HG03108 (cell line): ENCODE results near the gene CLCNKA.
"Not testable (repeated sequence)": the region's sequence is repeated elsewhere in the genome, so short reads cannot be mapped to it uniquely, and the experiment has no call there.

Source experiments
- ATAC-seq: cut with Tn5 transposase; IDR thresholded peaks from one replicate; pipeline ENCODE4 v1.9.1; 2021; ENCODE audit warnings: moderate library complexity; ENCODE audit not compliant: unreplicated experiment

Gene CLCNKA

DNA sequence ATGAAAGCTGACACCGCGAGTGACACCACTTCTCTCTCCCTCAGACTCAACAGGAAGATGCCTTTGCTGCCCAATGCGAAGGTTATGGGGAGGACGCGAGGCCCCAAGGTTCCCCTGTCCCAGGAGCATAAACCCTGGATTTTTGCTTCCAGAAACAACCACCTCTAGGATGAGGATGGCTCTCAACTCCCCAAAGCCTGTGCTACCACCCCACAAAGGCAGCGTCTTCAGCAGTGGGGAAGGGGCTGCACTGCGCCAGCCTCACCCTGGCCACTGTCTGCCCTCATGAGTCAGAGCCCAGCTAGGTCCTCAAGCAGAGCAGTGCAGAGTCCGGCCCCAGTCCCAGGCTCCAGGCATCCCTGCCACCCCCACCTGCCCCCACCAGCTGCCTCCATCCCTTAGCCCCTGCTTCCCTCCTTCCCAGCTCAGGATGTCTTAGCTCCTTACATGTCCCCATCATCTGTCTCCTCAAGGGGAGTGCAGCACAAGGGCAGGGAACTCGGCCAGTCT is 24.7 kb upstream of the CLCNKA start:
- ATAC-seq, result no peak

DNA sequence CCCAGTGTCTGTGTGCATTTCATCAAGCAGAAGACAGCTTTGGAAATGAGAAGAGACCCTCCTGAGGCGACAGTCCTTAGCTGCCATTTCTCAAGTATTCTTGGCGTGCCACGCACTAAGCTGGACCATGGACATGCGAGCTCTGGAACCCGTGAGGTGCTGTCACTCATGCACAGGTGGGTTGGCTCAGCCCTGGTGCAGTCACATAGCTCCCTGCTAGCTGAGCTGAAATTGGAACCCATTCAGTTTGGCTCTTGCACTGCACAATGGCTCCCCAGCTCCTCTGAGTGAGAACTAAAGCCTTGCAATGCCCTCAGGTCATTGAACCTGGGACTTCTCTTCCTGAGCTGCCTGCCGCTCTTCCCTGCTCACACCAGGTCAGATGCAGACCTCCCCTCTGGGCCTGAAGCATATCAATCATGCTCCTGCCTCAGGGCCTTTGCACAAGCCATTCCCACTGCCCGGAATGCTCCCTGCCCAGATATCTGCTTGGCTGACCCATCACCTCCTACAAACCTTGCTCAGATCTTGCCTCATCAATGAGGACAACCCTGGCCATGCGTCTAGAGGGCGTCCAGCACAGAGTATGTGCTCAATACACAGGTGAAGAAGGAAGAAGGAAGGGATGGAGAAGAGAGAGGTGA is 24.1 kb upstream of the CLCNKA start:
- no peak for ATAC-seq

DNA sequence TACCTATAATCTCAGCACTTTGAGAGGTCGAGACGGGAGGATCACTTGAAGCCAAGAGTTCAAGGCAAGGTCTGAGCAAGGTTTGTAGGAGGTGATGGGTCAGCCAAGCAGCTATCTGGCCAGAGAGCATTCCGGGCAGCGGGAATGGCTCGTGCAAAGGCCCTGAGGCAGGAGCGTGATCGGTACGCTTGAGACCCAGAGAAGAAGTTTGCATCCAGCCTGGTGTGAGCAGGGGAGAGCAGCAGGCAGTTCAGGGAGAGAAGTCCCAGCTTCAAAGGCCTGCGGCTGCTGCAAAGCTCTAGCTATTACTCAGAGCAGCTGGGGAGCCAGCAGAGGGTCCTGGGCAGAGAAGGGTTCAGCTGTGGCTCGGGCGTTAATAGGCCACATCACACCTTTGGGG is 22.9 kb upstream of the CLCNKA start:
- ATAC-seq, result no peak

DNA sequence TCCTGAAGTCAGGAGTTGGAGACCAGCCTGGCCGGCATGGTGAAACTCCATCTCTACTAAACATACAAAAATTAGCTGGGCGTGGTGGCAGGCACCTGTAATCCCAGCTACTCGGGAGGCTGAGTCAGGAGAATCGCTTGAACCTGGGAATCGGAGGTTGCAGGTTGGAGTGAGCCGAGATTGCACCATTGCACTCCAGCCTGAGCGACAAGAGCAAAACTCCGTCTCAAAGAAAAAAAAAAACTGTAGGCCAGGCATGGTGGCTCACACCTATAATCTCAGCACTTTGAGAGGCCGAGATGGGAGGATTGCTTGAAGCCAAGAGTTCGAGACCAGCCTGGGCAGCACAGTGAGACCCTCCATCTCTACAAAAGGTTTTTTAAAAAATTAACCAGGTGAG is 20.6 kb upstream of the CLCNKA start:
- ATAC-seq, result not testable (repeated sequence)

DNA sequence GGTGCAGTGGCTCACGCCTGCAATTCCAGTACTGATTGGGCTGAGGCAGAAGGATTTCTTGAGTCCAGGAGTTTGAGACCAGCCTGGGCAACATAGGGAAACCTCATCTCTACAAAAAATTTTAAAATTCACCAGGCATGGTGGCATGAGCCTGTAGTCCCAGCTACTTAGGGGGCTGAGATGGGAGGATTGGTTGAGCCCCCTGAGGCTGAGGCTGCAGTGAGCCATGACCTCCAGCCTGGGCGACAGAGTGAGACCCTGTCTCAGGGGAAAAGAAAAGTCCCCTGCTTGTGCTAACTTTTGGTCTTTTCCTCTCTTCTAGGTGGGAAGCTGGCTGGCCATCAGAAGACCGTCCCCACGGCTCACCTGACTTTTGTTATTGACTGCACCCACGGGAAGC is 16.2 kb upstream of the CLCNKA start:
- ATAC-seq, result no peak

DNA sequence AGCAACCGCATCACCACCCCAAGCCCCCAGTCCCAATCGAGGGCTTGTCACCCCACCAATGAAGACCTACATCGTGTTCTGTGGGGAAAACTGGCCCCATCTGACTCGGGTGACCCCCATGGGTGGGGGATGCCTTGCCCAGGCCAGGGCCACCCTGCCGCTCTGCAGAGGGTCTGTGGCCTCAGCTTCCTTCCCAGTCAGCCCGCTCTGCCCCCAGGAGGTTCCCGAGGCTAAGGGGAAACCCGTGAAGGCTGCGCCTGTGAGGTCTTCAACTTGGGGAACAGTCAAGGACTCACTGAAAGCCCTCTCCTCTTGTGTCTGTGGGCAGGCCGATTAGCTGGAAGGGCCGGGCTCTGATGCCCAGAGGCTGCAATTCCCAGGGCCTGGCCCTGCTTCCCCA is 15.8 kb upstream of the CLCNKA start:
- no peak for ATAC-seq

DNA sequence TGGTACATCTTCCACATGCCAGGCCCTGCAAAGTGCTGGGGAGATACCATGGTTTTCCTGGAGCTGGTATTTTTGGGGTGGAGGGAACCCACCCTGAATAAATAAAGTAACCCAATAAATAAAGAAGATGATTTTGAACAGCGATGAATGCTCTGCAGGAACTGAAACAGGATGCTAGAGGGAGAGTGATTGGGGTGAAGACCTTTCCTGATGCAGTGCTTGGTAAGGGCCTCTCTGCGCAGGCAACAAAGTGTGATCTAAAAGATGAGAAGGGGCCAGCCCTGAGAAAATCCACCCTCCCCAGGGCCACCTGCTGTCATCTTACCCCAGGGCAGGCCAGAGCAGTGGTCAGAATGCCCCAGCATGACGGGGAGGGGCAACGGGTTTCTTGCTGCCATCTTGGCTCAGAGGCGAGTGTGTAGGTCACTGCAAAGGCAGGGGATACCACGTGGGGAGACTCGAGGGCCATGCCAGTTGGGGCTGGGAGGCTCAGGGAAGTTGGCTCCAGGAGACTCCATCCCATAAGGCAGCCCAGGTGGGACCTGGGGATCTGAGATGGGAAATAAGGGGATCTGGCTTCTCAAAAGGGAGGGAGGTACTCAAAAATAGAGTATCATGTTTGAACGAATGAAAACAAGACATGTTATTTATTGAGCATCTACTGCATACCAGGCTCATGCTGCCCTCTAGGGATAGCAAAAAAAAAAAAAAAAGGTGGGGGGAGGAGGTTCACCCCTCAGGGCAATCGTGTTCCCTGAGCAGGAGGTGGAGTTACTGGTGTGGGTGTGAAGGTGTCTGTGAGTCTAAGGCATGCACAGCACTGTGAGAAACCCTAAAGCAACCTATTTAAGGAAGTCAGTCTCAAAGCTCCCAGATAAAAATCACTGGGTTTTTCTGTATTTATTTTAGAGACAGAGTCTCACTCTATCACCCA is 15.0 kb upstream of the CLCNKA start:
- no peak for ATAC-seq

DNA sequence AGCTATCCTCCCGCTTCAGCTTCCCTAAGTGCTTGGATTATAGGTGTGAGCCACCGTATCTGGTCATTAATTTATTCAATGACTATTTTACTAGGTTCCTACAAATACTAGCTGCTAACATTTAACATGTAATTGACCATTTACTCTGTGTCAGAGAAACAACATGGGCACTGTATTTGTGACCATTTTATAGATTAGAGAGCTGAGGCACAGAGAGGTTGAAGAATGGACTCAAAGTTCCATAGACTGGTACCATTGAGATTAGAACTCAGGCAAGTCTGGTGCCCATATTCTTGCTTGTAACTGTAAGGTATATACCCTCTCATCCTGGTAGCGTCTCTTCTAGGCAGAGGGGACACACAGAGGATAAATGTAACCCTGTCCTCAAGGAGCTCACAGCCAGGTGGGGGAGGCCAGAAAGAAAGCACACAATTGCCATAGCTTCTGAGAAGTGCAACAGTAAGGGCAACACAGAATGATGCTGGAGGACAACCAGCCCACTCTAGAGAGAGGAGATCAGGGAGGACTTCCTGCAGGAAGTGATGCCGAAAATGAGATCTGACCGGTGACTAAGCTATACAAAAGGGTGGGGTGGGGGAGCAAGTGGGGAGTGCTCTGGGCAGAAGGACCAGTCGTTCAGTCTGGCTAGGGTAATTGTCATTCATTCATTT is 14.0 kb upstream of the CLCNKA start:
- no peak for ATAC-seq

DNA sequence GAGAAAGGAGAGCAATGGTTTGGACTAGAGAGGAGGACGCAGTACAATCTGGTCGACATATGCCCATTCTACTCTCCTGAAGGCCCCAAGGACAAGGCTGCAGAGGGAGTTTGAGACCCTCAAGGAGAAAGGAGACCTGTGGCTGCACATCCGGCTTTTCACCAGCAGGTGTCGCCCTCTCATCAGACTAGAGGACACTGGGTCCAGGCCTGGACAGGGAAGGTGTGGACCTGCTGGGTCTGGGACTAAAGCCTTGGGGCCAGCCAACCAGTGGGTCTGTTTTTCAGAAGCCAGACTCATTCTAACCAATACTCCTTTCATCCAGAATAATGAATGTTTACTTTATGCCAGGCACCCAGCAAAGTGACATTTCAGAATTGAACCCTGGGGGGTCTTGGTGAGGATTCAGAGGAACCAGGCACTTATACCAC is 12.8 kb upstream of the CLCNKA start:
- no peak for ATAC-seq

DNA sequence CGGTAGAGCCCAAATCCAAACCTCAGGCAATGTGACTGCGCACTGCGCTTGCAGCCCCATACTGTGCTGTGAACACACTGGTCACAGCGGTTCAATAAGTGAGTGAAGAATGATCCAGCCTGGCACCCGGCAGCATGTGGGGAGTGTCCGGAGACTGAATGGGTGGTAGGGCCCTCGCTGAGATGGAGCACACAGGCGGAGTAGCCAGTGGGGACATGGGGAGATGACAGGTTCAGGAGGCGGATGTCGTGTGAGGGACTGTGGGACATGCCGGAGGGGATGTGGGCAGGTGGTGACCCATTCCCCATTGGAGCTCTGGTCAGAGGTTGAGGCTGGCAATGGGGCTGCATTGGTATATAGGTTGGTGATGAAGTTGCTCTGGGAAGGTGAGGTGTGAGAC is 12.2 kb upstream of the CLCNKA start:
- no peak for ATAC-seq

DNA sequence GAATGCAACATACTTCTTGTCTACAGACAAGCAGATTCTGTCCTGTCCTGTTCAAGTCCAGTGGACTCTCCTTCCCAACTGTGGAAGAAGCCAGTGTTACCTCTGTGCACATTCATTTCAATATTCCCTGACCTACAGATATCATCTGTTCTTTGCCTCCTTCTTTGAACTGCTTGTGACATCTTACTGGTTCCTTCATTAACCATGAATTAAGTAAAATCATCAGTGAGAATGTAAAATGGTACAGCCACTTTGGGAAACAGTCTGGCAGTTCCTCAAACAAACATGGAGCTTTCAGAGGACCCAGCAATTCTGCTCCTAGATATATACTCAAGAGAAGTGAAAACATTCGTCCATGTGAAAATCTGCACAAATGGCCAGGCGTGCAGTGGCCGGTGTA is 11.0 kb upstream of the CLCNKA start:
- no peak for ATAC-seq

DNA sequence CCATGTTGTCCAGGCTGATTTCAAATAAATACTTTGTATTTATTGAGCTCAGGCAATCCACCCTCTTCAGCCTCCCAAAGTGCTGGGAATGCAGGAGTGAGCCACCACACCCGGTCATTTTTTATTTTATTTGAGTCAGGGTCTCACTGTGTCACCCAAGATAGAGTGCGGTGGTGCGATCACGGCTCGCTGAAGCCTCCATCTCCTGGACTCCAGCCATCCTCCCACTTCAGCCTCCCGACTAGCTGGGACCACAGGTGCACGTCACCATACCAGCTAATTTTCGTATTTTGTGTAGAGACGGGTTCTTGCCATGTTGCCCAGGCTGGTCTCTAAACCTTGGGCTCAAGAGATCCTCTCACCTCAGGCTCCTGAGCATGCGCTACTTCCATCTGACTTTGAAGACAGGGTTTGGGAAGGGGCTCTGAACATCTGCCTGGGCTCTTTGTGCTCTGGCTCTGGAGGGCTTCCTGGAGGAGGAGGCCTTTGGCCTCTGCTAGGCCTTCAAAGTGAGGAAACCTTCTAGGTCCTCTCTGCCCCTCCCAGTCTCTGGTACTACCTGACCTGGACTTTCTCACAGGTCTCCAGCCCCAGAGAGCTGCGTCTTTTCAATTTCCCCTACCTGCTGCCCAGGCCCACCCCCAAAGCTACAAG is 9.8 kb upstream of the CLCNKA start:
- no peak for ATAC-seq

DNA sequence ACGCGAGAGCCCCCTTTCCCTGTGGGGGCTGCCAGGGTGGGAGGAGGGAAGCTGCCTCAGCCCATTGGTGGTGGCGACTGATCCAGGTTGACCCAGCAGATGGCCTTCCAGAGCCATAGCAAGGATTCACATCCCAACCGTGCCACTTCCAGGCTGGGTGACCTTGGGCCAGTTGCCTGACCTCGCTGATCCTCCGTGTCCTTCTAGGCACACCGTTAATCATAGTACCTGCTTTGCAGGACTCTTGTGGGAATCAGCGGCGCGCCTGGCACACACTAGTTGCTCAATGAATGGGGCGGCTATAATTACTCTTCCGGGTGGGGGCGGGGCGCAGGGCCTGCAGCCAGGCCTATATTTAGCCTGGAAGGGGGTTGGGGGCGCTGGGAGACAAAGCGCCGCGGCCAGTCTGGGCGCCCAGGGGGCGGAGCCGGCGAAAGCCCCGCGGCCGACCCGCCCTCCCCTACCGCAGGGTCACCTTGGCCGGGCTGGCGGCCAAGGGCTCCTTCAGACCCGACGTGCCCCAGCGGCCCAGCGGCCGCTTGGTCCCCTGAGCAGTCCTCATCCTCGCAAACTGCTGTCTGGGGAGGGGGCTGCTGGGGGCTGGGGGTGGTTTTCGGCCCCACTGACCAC is 9.1 kb upstream of the CLCNKA start:
- ATAC-seq, result no peak

DNA sequence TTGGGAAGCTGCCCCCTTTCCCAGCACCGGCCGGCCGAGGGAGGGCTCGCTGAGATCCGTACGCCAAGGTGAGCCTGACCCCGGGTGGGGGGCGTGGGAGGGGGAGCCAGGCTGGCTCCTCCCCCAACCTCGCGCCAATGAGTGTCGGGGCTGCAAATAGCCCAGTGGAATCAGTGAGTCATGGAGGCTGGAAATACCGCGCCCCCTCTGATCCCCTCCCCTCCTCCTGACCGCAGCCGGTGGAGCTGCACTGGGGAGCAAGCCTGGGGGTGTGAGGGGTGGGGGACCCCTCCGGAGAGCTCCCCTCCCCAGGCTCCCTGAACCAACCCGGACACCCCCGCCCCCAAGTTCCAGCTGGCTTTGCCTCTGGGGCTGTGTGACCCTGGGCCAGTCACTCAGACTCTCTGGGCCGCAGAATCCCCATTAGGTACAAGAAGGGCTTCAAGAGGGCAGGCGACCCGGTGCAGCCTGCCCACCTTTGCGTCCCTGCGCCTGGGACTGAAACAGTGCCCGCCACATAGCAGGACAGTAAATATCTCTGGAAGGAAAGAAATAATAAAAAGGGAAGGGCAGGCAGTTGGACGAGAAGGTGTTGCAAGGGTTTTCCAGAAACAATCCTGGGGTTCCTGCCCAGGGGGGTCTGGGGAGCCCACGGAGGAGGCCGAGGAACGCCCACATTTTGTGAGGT is 8.5 kb upstream of the CLCNKA start:
- no peak for ATAC-seq

DNA sequence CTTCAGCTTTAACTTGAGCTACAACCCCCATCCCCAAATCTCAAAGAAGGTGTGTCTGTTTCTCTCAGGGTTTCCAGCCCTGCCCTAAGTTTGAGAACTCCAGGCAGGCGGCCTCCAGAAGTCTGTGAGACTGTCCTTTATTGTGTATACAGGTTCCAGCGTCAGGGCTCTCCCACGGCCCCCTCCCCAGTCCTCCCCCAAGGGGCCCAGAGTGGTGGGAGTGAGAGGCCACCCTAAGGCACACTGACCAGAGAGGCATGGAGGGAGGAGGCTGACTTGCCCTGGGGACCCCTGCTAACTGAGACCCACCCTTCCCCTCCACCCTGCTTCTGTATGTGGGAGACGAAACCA is 8.0 kb upstream of the CLCNKA start:
- no peak for ATAC-seq

DNA sequence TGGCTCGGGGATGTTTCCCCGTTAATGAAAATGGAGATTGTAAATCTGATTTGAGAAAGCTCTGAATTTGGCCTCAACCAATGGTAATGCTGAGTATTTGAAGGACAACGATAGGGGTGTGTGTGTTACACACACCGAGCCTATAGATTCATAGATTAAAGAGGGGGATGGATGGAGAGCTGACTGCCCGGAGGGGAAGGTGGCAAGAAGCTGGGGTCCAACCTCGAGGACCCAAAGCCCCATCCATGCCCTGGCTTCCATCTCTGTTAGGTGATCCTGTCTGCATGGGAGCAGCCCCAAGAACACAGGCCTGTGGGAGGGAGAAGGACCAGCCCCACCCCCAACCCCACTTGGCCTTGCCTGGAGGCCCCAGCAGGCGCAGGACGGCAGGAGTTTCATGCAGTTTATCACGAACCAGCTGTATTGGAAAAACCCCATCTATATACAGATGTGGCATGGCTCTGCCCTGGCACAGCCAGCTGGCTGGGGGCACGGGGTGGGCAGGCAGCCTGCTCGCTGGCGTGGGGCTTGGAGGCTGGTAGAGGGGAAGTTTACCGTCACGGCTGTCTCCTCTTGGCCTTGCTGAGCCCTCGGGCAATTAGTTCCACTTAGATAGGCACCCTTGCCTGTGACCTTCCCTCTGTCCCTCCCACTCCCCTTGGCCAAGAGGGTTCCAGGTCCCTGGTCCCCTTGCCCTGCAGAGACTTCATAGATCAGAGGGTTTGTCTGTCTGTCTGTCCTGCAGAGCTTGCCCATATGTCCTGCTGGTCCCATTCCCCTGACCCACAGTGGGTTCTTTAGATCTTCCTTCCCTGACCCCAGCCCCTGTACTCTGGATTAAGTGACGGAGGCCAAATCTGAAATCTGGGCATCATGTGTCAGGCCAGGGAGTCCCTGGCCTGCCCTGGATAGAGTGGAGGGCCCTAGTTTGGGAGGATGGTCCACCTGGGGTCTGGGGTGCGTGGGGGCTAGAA is 7.0 kb upstream of the CLCNKA start:
- no peak for ATAC-seq

DNA sequence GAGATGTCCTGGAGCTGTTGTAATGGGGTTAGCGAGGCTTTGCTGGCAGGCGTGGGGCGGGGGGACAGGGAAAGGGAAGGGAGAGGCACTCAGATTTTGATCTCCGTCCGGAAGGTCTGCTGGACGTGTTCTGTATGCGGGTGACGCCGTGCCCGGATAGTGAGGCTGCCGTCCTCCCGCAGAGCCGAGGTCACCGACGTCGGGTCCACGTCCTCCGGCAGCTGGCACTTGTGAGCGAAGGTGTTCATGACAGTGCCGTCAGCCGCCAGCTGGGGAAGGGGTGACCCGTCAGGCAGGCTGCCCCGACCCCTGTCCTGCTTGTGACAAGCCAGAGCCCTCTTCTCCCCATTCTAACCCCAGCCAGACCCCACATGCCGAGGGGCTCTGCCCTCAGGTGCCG is 6.3 kb upstream of the CLCNKA start:
- ATAC-seq, result no peak

DNA sequence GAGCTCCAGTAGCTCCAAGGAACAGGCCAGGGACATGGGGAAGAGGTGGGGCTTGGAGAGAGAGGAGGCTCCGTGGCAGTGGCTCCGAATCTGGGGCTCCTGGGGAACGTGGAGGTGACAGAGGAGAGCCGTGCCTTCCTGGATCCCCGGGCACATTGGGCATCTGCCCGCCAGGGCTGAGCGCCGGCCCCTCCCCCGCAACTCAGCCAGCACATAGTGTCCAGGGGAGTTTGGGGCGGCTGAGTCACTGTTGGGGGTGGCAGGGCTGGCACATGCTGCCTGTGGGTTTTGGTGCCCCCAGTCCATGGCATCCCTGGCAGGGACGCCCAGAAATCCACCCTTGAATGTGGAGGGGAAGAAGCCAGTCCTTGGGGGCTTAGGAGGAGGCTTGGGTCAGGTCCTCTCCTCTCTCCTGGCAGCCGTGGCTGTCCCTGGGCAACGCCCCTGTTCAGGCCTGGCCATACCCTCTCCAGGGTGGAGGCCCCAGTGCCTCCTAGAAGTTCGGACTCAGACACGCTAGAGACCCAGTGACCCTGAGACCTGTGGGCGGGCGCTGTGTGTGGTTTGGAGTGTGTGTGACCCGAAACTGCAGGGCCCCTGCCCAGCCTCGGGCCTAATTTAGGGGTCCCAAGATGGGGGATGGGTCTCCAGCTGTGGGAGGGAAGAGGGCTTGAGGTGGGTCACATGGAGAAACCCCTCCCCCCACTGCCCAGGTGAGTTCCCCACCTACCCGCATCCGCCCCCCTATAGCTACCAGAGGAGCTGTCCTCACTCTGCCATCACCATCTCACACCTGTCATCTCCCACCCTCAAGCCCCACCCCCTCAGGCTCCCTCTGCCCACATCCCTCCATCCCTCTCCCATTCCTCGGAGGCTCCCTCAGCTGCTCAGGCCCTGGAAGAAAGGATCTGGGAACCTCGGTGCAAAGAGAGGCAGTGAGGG is 5.6 kb upstream of the CLCNKA start:
- ATAC-seq, result no peak
